ENCODE results near the gene TMEM131L. TPM values are rescaled to one million over a fixed set of nuclear protein-coding genes. Genes with fewer than 3 reads are reported as not detected.

TMEM131L gene
- total RNA-seq, 1 donor from 2014 or later: 14.1 TPM

DNA sequence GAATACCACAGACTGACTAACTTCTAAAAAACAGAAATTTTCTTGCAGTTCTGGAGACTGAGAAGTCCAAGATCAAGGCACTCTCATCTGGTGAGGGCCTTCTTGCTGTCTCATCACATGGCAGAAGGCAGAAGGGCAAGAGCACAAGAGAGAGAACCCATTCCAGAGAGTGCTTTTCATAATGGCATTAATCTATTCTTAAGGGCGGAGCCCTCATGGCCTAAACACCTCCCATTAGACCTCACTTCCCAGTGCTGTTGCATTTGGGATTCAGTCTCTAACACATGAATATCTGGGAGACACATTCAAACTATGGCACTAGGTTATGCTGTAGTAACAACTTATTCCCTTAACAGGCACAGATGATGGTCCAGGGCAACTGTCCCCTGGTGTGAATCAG, 180.8 kb downstream of the TMEM131L start:
- ATAC-seq: no peak
- Histone ChIP-seq H3K36me3 (no peaks in the 10 kb centered on the region), H3K9me3 (no peaks in the 10 kb centered on the region), H3K4me1 (no peaks in the 10 kb centered on the region), H3K27ac (no peak overlapping the region), H3K27me3 (no peaks in the 10 kb centered on the region), H3K4me3 (no peak overlapping the region)
- TF ChIP-seq, protein P1, sequence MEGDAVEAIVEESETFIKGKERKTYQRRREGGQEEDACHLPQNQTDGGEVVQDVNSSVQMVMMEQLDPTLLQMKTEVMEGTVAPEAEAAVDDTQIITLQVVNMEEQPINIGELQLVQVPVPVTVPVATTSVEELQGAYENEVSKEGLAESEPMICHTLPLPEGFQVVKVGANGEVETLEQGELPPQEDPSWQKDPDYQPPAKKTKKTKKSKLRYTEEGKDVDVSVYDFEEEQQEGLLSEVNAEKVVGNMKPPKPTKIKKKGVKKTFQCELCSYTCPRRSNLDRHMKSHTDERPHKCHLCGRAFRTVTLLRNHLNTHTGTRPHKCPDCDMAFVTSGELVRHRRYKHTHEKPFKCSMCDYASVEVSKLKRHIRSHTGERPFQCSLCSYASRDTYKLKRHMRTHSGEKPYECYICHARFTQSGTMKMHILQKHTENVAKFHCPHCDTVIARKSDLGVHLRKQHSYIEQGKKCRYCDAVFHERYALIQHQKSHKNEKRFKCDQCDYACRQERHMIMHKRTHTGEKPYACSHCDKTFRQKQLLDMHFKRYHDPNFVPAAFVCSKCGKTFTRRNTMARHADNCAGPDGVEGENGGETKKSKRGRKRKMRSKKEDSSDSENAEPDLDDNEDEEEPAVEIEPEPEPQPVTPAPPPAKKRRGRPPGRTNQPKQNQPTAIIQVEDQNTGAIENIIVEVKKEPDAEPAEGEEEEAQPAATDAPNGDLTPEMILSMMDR (IDR thresholded peaks at IDR 0.05): no peak
- intact Hi-C loops (cut with DNase I): no loop called here
- no peak for DNase-seq

DNA sequence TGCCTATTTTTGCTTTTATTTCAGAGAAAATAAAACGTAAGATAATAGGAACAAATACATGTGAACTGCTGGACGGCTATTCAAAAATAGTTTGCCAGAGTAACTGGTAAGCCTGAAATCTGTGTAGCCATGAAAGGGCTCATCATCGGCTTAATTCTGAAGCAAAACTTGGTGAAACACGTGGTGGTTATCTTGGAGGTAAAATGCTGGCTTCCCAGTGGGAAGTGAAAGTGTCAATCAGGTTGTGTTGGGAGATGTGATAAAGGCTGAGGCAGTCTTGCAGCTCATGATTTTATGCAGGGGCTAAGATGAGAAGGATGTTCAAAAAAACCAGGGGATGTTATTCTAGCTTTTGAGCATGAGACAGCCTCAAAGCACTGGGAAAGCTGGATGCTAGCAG, 181.8 kb downstream of the TMEM131L start:
- H3K4me1 ChIP-seq: no peaks in the 10 kb centered on the region
- H3K27me3 ChIP-seq: no peaks in the 10 kb centered on the region
- ATAC-seq: no peak
- no peaks in the 10 kb centered on the region for H3K9me3 ChIP-seq
- TF ChIP-seq, protein P1 (IDR thresholded peaks at IDR 0.05): no peak
- H3K27ac ChIP-seq: no peak overlapping the region
- no peak overlapping the region for H3K4me3 ChIP-seq
- intact Hi-C loops (cut with DNase I): no loop called here
- H3K36me3 ChIP-seq: no peaks in the 10 kb centered on the region
- no peak for DNase-seq

DNA sequence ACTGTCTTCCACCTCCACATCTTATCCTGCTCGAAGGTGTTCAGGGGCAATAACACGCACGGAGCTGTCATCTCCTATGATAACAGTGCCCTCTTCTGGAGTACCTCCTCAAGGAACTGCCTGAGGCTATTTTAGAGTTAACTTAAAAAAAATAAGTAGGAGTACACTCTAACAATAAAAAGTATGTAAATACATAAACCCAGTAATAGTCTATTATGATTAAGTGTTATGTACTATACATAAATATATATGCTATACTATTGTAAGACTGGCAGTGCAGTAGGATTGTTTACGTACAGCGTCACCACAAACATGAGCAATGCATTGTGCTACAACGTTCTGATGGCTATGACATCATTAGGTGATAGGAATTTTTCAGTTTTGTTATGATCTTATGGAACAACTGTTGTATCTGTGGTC, 183.4 kb downstream of the TMEM131L start:
- no peaks in the 10 kb centered on the region for H3K4me1 ChIP-seq
- intact Hi-C loops (cut with DNase I): no loop called here
- no peaks in the 10 kb centered on the region for H3K27me3 ChIP-seq
- TF ChIP-seq, protein P1 (IDR thresholded peaks at IDR 0.05): peak; percentile 30
- no peak for ATAC-seq
- no peak overlapping the region for H3K27ac ChIP-seq
- H3K4me3 ChIP-seq: no peak overlapping the region
- no peak for DNase-seq
- H3K9me3 ChIP-seq: no peaks in the 10 kb centered on the region
- no peaks in the 10 kb centered on the region for H3K36me3 ChIP-seq

DNA sequence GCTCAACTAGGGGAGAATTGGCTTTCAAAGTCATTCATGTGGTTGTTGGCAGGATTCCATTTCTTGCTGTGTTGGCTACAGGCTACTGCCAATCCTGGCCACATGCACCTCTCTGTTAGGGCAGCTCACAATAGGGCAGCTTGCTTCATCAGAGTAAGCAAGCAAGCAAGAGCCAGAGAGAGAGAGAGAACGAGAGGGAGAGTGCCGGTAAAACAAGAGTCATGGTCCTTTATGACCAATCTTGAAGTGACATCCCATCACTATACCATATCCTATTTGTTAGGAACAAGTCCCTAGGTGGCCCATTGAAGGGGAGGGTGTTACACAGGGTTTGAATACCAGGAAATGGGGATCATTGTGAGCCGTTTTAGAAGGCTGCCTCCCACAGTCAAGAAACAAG, 185.0 kb downstream of the TMEM131L start:
- ATAC-seq: peak; percentile 3
- intact Hi-C loops (cut with DNase I): no loop called here
- peak overlapping the region; percentile 78 for H3K27ac ChIP-seq
- H3K9me3 ChIP-seq: no peaks in the 10 kb centered on the region
- H3K4me3 ChIP-seq: no peak overlapping the region
- no peaks in the 10 kb centered on the region for H3K36me3 ChIP-seq
- DNase-seq: no peak
- TF ChIP-seq, protein P1 (IDR thresholded peaks at IDR 0.05): no peak
- no peaks in the 10 kb centered on the region for H3K27me3 ChIP-seq
- H3K4me1 ChIP-seq: peaks cover 5% of the 10 kb centered on the region

DNA sequence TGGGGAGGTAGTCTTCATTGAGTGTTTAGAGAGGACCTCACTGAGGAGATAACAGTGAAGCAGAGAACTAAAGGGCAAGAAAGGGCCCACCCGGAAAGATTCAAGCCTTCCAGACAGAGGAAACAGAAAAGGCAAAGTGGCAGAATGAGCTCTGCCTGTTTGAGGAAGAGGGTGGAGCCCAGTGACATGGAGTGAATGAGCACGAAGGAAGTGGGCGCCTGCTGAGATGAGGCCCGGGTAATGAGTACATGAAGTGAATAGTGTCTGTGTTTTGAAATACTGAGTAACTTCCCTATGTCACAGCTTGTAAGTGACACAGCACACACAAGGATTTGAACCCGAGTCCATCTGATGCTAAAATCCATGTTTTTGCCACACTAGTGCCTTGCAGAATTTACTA, 185.4 kb downstream of the TMEM131L start:
- intact Hi-C loops (cut with DNase I): no loop called here
- DNase-seq: peak; percentile 74
- H3K9me3 ChIP-seq: no peaks in the 10 kb centered on the region
- H3K36me3 ChIP-seq: no peaks in the 10 kb centered on the region
- no peaks in the 10 kb centered on the region for H3K27me3 ChIP-seq
- peaks cover 8% of the 10 kb centered on the region for H3K4me1 ChIP-seq
- TF ChIP-seq, protein P1 (IDR thresholded peaks at IDR 0.05): no peak
- peak; percentile 87 for ATAC-seq
- no peak overlapping the region for H3K4me3 ChIP-seq
- H3K27ac ChIP-seq: peak overlapping the region; percentile 78
